Hepatocyte (in vitro differentiated cells): ENCODE measurements around the gene TCFL5. TPM values are rescaled to one million over a fixed set of nuclear protein-coding genes. Genes with fewer than 3 reads are reported as not detected.

Experiments used
- DNase-seq: peaks from one replicate; pipeline ENCODE4 v3.0.0-alpha.2; 2016; ENCODE audit warnings: low spot score
- H2AFZ ChIP-seq: fragments of 200-600 bp; sonication (generic); 2 replicates; pipeline ENCODE4 v1.6.0; 2016; ENCODE audit warnings: antibody characterized with exemption, mild to moderate bottlenecking
- H3K27ac ChIP-seq: fragments of 200-600 bp; sonication (generic); 2 replicates; pipeline ENCODE4 v1.5.1; 2016; ENCODE audit warnings: mild to moderate bottlenecking
- H3K27me3 ChIP-seq: fragments of 200-600 bp; sonication (generic); 2 replicates; pipeline ENCODE4 v1.6.1; 2016
- H3K36me3 ChIP-seq: fragments of 200-600 bp; sonication (generic); replicated peaks from 2 replicates; pipeline ENCODE4 v1.5.1; 2016; ENCODE audit warnings: low read depth; ENCODE audit not compliant: insufficient read depth
- H3K4me1 ChIP-seq: fragments of 200-600 bp; sonication (generic); 2 replicates; pipeline ENCODE4 v1.5.1; 2016; ENCODE audit warnings: mild to moderate bottlenecking, moderate library complexity; ENCODE audit not compliant: insufficient read depth
- H3K4me2 ChIP-seq: fragments of 200-600 bp; sonication (generic); 2 replicates; pipeline ENCODE4 v1.6.0; 2016
- H3K4me3 ChIP-seq: fragments of 200-600 bp; sonication (generic); 2 replicates; pipeline ENCODE4 v1.5.1; 2016; ENCODE audit warnings: mild to moderate bottlenecking
- H3K79me2 ChIP-seq: fragments of 200-600 bp; sonication (generic); 2 replicates; pipeline ENCODE4 v1.6.0; 2017; ENCODE audit warnings: mild to moderate bottlenecking
- H3K9me2 ChIP-seq: fragments of 200-600 bp; sonication (generic); replicated peaks from 2 replicates; pipeline ENCODE4 v1.6.0; 2017; ENCODE audit warnings: mild to moderate bottlenecking; ENCODE audit not compliant: insufficient read depth
- H3K9me3 ChIP-seq: fragments of 200-600 bp; sonication (generic); 2 replicates; pipeline ENCODE4 v1.5.1; 2016; ENCODE audit warnings: low read depth, mild to moderate bottlenecking
- H4K20me1 ChIP-seq: fragments of 200-600 bp; sonication (generic); 2 replicates; pipeline ENCODE4 v1.6.0; 2016; ENCODE audit warnings: mild to moderate bottlenecking; ENCODE audit not compliant: insufficient read depth, poor library complexity, severe bottlenecking
- CTCF ChIP-seq: fragments of 200-600 bp; sonication (generic); IDR thresholded peaks from 2 replicates; pipeline ENCODE4 v1.5.1; 2016; ENCODE audit warnings: antibody characterized with exemption, mild to moderate bottlenecking; ENCODE audit not compliant: poor library complexity
- EZH2 ChIP-seq: fragments of 200-600 bp; sonication (generic); IDR thresholded peaks from 2 replicates; pipeline ENCODE4 v1.6.1; 2016; ENCODE audit warnings: antibody characterized with exemption, mild to moderate bottlenecking, borderline replicate concordance
- EZH2phosphoT487 ChIP-seq: fragments of 200-600 bp; sonication (generic); IDR thresholded peaks from one replicate; pipeline ENCODE4 v1.6.1; 2018; ENCODE audit warnings: antibody characterized with exemption, mild to moderate bottlenecking, low read depth, moderate library complexity; ENCODE audit not compliant: unreplicated experiment, severe bottlenecking
- WGBS: methylation state at CpG from one replicate; pipeline ENCODE4 v1.1.6; 2016; ENCODE audit warnings: low lambda C conversion rate; ENCODE audit errors: missing lambda C conversion rate; 5-methylcytosine and 5-hydroxymethylcytosine counted together
- polyA plus RNA-seq: library from polyadenylated mRNA; unstranded; fragments of >200 nt; fragmentation: Nextera tagmentation; extraction: Ambion mirVana; gene quantifications from 2 replicates; pipeline ENCODE4 v1.2.1, GENCODE V29; 2016
- total RNA-seq: library from RNA; depleted of rRNA; stranded (reverse); fragments of >200 nt; gene quantifications from 2 replicates; pipeline ENCODE4 v1.2.3, GENCODE V29; 2014

TCFL5 gene
- total and polyA plus RNA-seq, 2 experiments from 2014 or later: 8.5 to 9.5 TPM

- Histone ChIP-seq H3K79me2 (no peaks in the 10 kb centered on the region), H3K9me2 (no peaks in the 10 kb centered on the region), H3K4me3 (no peak overlapping the region), H3K27ac (no peak overlapping the region), H3K9me3 (no peaks in the 10 kb centered on the region), H3K36me3 (no peaks in the 10 kb centered on the region), H3K4me1 (no peaks in the 10 kb centered on the region), H3K27me3 (no peaks in the 10 kb centered on the region), H3K4me2 (no peak overlapping the region), H2AFZ (no peak overlapping the region), H4K20me1 (no peaks in the 10 kb centered on the region)
- TF ChIP-seq CTCF (no peak), EZH2 (no peak), EZH2phosphoT487 (no peak)
- DNase-seq: no peak
- 91% methylated on average over 10 of the region's 10 CpGs for WGBS
These were observed 18.0 kb downstream of the TCFL5 start for GRCh38 chr20:62843656-62844055.

GRCh38 chr20:62841705-62842212 lies 19.9 kb downstream of the TCFL5 start:
- no peak for DNase-seq
- H4K20me1 ChIP-seq: no peaks in the 10 kb centered on the region
- H3K9me2 ChIP-seq: no peaks in the 10 kb centered on the region
- TF ChIP-seq CTCF: no peak
- no peak for TF ChIP-seq EZH2phosphoT487
- no peak for TF ChIP-seq EZH2
- peaks cover 6% of the 10 kb centered on the region for H3K4me1 ChIP-seq
- H3K27ac ChIP-seq: no peak overlapping the region
- no peaks in the 10 kb centered on the region for H3K36me3 ChIP-seq
- no peak overlapping the region for H2AFZ ChIP-seq
- 88% methylated on average over 16 of the region's 16 CpGs for WGBS
- no peaks in the 10 kb centered on the region for H3K9me3 ChIP-seq
- H3K4me3 ChIP-seq: no peak overlapping the region
- no peaks in the 10 kb centered on the region for H3K79me2 ChIP-seq
- H3K4me2 ChIP-seq: no peak overlapping the region
- H3K27me3 ChIP-seq: no peaks in the 10 kb centered on the region

GRCh38 chr20:62840244-62841197 lies 21.1 kb downstream of the TCFL5 start:
- no peaks in the 10 kb centered on the region for H4K20me1 ChIP-seq
- no peak overlapping the region for H3K27ac ChIP-seq
- DNase-seq: peak; percentile 5
- H2AFZ ChIP-seq: no peak overlapping the region
- H3K4me2 ChIP-seq: no peak overlapping the region
- TF ChIP-seq CTCF: no peak
- TF ChIP-seq EZH2phosphoT487: no peak
- no peak for TF ChIP-seq EZH2
- H3K4me1 ChIP-seq: peaks cover 6% of the 10 kb centered on the region
- 94% methylated on average over 38 of the region's 45 CpGs for WGBS
- no peaks in the 10 kb centered on the region for H3K79me2 ChIP-seq
- no peak overlapping the region for H3K4me3 ChIP-seq
- no peaks in the 10 kb centered on the region for H3K9me2 ChIP-seq
- no peaks in the 10 kb centered on the region for H3K9me3 ChIP-seq
- H3K27me3 ChIP-seq: no peaks in the 10 kb centered on the region
- no peaks in the 10 kb centered on the region for H3K36me3 ChIP-seq
